Measurements from ENCODE around the gene ADARB2. TPM values are rescaled to one million over a fixed set of nuclear protein-coding genes. Genes with fewer than 3 reads are reported as not detected.

The ADARB2 gene
- total and polyA plus RNA-seq, 2 donors (not counting 1 experiment from before 2014, with no cell fraction given): not detected

DNA sequence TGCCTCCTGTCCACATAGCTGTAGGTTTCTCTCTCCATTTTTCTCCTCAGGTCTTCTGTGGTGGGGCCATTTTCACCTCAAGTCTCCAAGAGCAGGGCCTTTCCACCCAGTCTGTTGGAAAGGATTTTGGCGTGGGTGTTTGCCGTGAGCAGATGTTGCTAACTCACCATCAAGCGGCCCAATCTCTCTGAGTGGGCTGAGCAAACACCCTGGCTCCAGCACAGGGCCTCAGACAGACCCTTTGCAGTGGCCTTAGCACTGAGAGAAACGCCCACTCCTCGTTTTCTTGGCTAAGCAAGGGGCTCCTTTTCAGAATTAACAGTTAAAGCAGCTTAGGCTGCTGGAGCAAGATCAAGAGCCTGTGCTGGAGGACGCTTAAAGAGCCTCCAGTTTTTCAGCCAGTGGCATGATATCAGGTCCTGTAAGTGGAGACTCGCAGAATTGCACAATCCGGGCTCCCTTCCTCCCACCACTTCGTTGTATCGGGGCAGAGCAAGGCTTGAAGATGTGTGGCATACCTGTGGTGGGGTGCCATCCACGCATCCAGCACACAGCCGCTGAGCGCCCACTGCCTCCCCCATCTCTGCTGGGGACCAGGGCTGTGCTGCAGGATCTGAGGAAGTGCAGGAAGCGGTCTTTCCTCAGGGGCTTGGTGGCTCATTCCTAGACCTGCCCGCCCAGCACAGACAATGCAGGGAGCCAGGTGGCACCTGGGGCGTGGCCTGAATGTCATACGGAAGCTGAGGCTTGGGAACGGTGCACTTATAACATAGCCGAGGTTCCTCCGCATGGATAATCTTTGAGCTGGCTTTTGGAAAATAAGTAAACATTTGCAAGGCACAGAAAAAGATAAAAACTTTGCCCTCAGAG lies 142.7 kb downstream of the ADARB2 start:
- no peak overlapping the region for H3K9ac ChIP-seq (ENCODE audit: insufficient read depth, low read length)
- no peak for DNase-seq (ENCODE audit: low read depth in 2 of 2)

DNA sequence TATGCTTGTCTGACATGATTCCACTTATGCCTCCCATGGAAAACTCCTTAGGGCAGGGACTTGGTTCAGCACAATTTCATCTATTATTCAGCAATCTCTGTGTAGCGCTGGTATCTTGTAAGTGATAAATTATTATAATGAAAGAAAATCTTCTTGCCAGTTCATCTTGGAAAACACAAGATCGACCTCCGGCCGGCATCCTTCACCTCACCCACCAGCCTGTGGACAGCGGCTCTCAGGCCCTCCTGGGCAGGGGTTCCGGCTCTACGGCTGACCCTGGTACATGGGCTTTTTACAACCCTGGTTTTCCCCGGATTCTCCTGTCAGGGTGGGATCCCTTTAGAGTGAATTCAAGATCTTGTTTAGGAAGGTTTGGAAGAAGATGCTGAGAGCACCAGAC lies 145.6 kb downstream of the ADARB2 start:
- no peaks in the 10 kb centered on the region for H3K79me2 ChIP-seq (ENCODE audit: control insufficient read depth, insufficient read depth, low read length)
- no peaks in the 10 kb centered on the region for H3K36me3 ChIP-seq (ENCODE audit: control insufficient read depth, insufficient read depth, low read length)
- no peaks in the 10 kb centered on the region for H4K20me1 ChIP-seq (ENCODE audit: control insufficient read depth, extremely low read depth, insufficient read depth, low read length)
- TF ChIP-seq, protein P1, sequence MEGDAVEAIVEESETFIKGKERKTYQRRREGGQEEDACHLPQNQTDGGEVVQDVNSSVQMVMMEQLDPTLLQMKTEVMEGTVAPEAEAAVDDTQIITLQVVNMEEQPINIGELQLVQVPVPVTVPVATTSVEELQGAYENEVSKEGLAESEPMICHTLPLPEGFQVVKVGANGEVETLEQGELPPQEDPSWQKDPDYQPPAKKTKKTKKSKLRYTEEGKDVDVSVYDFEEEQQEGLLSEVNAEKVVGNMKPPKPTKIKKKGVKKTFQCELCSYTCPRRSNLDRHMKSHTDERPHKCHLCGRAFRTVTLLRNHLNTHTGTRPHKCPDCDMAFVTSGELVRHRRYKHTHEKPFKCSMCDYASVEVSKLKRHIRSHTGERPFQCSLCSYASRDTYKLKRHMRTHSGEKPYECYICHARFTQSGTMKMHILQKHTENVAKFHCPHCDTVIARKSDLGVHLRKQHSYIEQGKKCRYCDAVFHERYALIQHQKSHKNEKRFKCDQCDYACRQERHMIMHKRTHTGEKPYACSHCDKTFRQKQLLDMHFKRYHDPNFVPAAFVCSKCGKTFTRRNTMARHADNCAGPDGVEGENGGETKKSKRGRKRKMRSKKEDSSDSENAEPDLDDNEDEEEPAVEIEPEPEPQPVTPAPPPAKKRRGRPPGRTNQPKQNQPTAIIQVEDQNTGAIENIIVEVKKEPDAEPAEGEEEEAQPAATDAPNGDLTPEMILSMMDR (conservative IDR thresholded peaks at IDR 0.05 in 1 of 2, IDR thresholded peaks at IDR 0.05 in 1 of 2; ENCODE audit: low read depth in 1 of 2, low read length in 2 of 2): no peak
- no peak for TF ChIP-seq EZH2 (IDR thresholded peaks at IDR 0.05; ENCODE audit: low read length, missing control alignments)
- no peak overlapping the region for H3K27ac ChIP-seq (ENCODE audit: insufficient read depth, low read length)
- no peak for DNase-seq (ENCODE audit: low read depth in 2 of 2)
- no peak overlapping the region for H3K4me2 ChIP-seq (ENCODE audit: extremely low read depth, insufficient read depth, low read length)
- no peak overlapping the region for H3K4me3 ChIP-seq (replicated peaks in 1 of 4; ENCODE audit: control extremely low read depth in 1 of 4, insufficient read depth in 1 of 4, low read depth in 3 of 4, low read length in 4 of 4)
- H3K27me3 ChIP-seq (ENCODE audit: control insufficient read depth, insufficient read depth, low read length): no peaks in the 10 kb centered on the region
- no peaks in the 10 kb centered on the region for H3K9me3 ChIP-seq (ENCODE audit: control insufficient read depth, insufficient read depth, low read depth, low read length)
- no peak overlapping the region for H2AFZ ChIP-seq (ENCODE audit: low read length)
- no peak overlapping the region for H3K9ac ChIP-seq (ENCODE audit: insufficient read depth, low read length)
- H3K4me1 ChIP-seq (ENCODE audit: control insufficient read depth, extremely low read depth, insufficient read depth, low read length): no peaks in the 10 kb centered on the region

More for the DNA sequence above, 142.7 kb downstream of the ADARB2 start:
- no peak overlapping the region for H2AFZ ChIP-seq (ENCODE audit: low read length)
- H3K4me3 ChIP-seq (replicated peaks in 1 of 4; ENCODE audit: control extremely low read depth in 1 of 4, insufficient read depth in 1 of 4, low read depth in 3 of 4, low read length in 4 of 4): no peak overlapping the region
- H3K4me1 ChIP-seq (ENCODE audit: control insufficient read depth, extremely low read depth, insufficient read depth, low read length): no peaks in the 10 kb centered on the region
- no peak for TF ChIP-seq EZH2 (IDR thresholded peaks at IDR 0.05; ENCODE audit: low read length, missing control alignments)
- TF ChIP-seq, protein P1 (conservative IDR thresholded peaks at IDR 0.05 in 1 of 2, IDR thresholded peaks at IDR 0.05 in 1 of 2; ENCODE audit: low read depth in 1 of 2, low read length in 2 of 2): no peak
- H3K27me3 ChIP-seq (ENCODE audit: control insufficient read depth, insufficient read depth, low read length): no peaks in the 10 kb centered on the region
- H3K79me2 ChIP-seq (ENCODE audit: control insufficient read depth, insufficient read depth, low read length): no peaks in the 10 kb centered on the region
- no peaks in the 10 kb centered on the region for H4K20me1 ChIP-seq (ENCODE audit: control insufficient read depth, extremely low read depth, insufficient read depth, low read length)
- H3K36me3 ChIP-seq (ENCODE audit: control insufficient read depth, insufficient read depth, low read length): no peaks in the 10 kb centered on the region
- H3K9me3 ChIP-seq (ENCODE audit: control insufficient read depth, insufficient read depth, low read depth, low read length): no peaks in the 10 kb centered on the region
- H3K27ac ChIP-seq (ENCODE audit: insufficient read depth, low read length): no peak overlapping the region
- no peak overlapping the region for H3K4me2 ChIP-seq (ENCODE audit: extremely low read depth, insufficient read depth, low read length)

DNA sequence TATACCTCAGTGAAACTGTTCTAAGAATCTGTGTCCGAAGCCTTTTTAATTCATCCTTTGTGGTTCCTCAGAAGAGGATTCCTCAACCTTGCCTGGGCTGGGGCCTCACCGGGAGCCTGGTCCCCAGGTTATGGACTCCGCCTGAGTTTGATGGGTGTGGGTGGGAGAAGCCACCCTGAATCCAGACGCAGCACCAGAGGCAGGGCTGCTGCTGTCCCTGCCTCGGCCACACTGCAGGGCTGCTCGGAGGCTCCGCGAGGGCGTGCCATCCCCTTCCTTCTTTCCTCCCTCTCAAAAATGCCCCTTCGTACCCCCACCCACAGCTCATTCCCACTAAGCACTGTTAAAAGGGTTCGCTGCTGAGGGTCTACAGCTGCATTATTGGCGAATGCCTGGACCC lies 146.3 kb downstream of the ADARB2 start:
- Histone ChIP-seq H3K4me2 (ENCODE audit: extremely low read depth, insufficient read depth, low read length) (no peak overlapping the region), H3K79me2 (ENCODE audit: control insufficient read depth, insufficient read depth, low read length) (no peaks in the 10 kb centered on the region), H3K27me3 (ENCODE audit: control insufficient read depth, insufficient read depth, low read length) (no peaks in the 10 kb centered on the region), H3K4me1 (ENCODE audit: control insufficient read depth, extremely low read depth, insufficient read depth, low read length) (no peaks in the 10 kb centered on the region), H3K9me3 (ENCODE audit: control insufficient read depth, insufficient read depth, low read depth, low read length) (no peaks in the 10 kb centered on the region), H3K4me3 (replicated peaks in 1 of 4; ENCODE audit: control extremely low read depth in 1 of 4, insufficient read depth in 1 of 4, low read depth in 3 of 4, low read length in 4 of 4) (no peak overlapping the region), H2AFZ (ENCODE audit: low read length) (no peak overlapping the region), H4K20me1 (ENCODE audit: control insufficient read depth, extremely low read depth, insufficient read depth, low read length) (no peaks in the 10 kb centered on the region), H3K27ac (ENCODE audit: insufficient read depth, low read length) (no peak overlapping the region), H3K36me3 (ENCODE audit: control insufficient read depth, insufficient read depth, low read length) (no peaks in the 10 kb centered on the region), H3K9ac (ENCODE audit: insufficient read depth, low read length) (no peak overlapping the region)
- no peak for DNase-seq (ENCODE audit: low read depth in 2 of 2)
- TF ChIP-seq EZH2 (IDR thresholded peaks at IDR 0.05; ENCODE audit: low read length, missing control alignments): no peak
- TF ChIP-seq, protein P1 (conservative IDR thresholded peaks at IDR 0.05 in 1 of 2, IDR thresholded peaks at IDR 0.05 in 1 of 2; ENCODE audit: low read depth in 1 of 2, low read length in 2 of 2): no peak
